ENCODE results near the gene ZNF491.
"Not testable (repeated sequence)": the region's sequence is repeated elsewhere in the genome, so short reads cannot be mapped to it uniquely, and the experiment has no call there.

Gene ZNF491

GRCh38 chr19:11767633-11768133, 30.6 kb upstream of the ZNF491 start:
- H3K27me3 ChIP-seq (ENCODE audit: control insufficient read depth in 1 of 2, insufficient read depth in 2 of 2, low read length in 2 of 2), result no peaks in the 10 kb centered on the region
- H3K27ac ChIP-seq (ENCODE audit: low read depth, low read length), result peak overlapping the region; percentile 80
- peak overlapping the region; percentile 73 to 89 for H3K4me3 ChIP-seq (ENCODE audit: low read depth in 1 of 2, low read length in 2 of 2)
- peaks cover 5 to 11% of the 10 kb centered on the region in 2 donors for H3K4me1 ChIP-seq (ENCODE audit: control insufficient read depth in 1 of 2, insufficient read depth in 2 of 2, low read length in 2 of 2)
- H3K9me3 ChIP-seq (ENCODE audit: control insufficient read depth in 1 of 2, low read length in 2 of 2), result peaks cover 4 to 7% of the 10 kb centered on the region in 2 donors
- peak overlapping the region; percentile 71 to 88 for H3K9ac ChIP-seq (ENCODE audit: low read depth in 1 of 2, low read length in 2 of 2)
- no peaks in the 10 kb centered on the region for H3K36me3 ChIP-seq (ENCODE audit: control insufficient read depth in 1 of 2, insufficient read depth in 2 of 2, low read length in 2 of 2)

DNA sequence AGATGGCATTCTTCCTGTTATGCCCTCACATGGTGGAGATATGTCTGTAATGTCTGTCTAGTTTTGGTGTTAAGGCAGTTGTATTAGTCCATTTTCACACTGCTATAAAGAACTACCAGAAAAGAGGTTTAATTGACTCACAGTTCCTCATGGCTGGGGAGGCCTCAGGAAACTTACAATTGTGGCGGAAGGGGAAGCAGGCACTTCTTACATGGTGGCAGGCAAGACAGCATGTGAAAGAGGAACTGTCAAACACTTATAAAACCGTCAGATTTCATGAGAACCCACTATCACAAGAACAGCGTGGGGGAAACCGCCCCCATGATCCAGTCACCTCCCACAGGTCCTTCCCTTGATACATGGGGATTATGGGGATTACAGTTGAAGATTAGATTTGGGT, 28.3 kb upstream of the ZNF491 start:
- Histone ChIP-seq H3K4me1 (ENCODE audit: control insufficient read depth in 1 of 2, insufficient read depth in 2 of 2, low read length in 2 of 2) (peaks cover 5 to 11% of the 10 kb centered on the region in 2 donors), H3K9ac (ENCODE audit: low read depth in 1 of 2, low read length in 2 of 2) (no peak overlapping the region), H3K27me3 (ENCODE audit: control insufficient read depth in 1 of 2, insufficient read depth in 2 of 2, low read length in 2 of 2) (no peaks in the 10 kb centered on the region), H3K36me3 (ENCODE audit: control insufficient read depth in 1 of 2, insufficient read depth in 2 of 2, low read length in 2 of 2) (no peaks in the 10 kb centered on the region), H3K9me3 (ENCODE audit: control insufficient read depth in 1 of 2, low read length in 2 of 2) (peaks cover 9 to 12% of the 10 kb centered on the region in 2 donors), H3K4me3 (ENCODE audit: low read depth in 1 of 2, low read length in 2 of 2) (no peak overlapping the region), H3K27ac (ENCODE audit: low read depth, low read length) (no peak overlapping the region)

- H3K27me3 ChIP-seq (ENCODE audit: control insufficient read depth in 1 of 2, insufficient read depth in 2 of 2, low read length in 2 of 2); H3K9ac ChIP-seq (ENCODE audit: low read depth in 1 of 2, low read length in 2 of 2); H3K27ac ChIP-seq (ENCODE audit: low read depth, low read length); H3K4me1 ChIP-seq (ENCODE audit: control insufficient read depth in 1 of 2, insufficient read depth in 2 of 2, low read length in 2 of 2); H3K36me3 ChIP-seq (ENCODE audit: control insufficient read depth in 1 of 2, insufficient read depth in 2 of 2, low read length in 2 of 2); H3K4me3 ChIP-seq (ENCODE audit: low read depth in 1 of 2, low read length in 2 of 2): not testable (repeated sequence)
- H3K9me3 ChIP-seq (ENCODE audit: control insufficient read depth in 1 of 2, low read length in 2 of 2), result peaks cover 20 to 21% of the 10 kb centered on the region in 2 donors
These were observed 26.8 kb upstream of the ZNF491 start for GRCh38 chr19:11771520-11771919.

DNA sequence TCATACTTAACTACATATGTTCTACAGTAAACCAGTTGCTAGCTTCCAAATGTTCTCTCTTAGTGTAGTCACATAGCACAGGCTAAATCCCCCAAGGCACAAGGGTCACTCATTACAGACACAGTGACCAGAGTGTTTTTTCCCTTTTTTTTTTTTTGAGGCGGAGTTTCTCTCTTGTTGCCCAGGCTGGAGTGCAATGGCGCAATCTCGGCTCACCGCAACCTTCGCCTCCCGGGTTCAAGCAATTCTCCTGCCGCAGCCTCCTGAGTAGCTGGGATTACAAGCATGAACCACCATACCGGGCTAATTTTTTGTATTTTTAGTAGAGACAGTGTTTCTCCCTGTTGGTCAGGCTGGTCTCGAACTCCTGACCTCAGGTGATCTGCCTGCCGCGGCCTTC, 21.7 kb upstream of the ZNF491 start:
- not testable (repeated sequence) for H3K9ac ChIP-seq (ENCODE audit: low read depth in 1 of 2, low read length in 2 of 2); H3K27me3 ChIP-seq (ENCODE audit: control insufficient read depth in 1 of 2, insufficient read depth in 2 of 2, low read length in 2 of 2); H3K4me3 ChIP-seq (ENCODE audit: low read depth in 1 of 2, low read length in 2 of 2); H3K4me1 ChIP-seq (ENCODE audit: control insufficient read depth in 1 of 2, insufficient read depth in 2 of 2, low read length in 2 of 2); H3K27ac ChIP-seq (ENCODE audit: low read depth, low read length)
- H3K36me3 ChIP-seq (ENCODE audit: control insufficient read depth in 1 of 2, insufficient read depth in 2 of 2, low read length in 2 of 2), result peaks cover 36 to 41% of the 10 kb centered on the region in 2 donors
- peaks cover 52 to 54% of the 10 kb centered on the region in 2 donors for H3K9me3 ChIP-seq (ENCODE audit: control insufficient read depth in 1 of 2, low read length in 2 of 2)

DNA sequence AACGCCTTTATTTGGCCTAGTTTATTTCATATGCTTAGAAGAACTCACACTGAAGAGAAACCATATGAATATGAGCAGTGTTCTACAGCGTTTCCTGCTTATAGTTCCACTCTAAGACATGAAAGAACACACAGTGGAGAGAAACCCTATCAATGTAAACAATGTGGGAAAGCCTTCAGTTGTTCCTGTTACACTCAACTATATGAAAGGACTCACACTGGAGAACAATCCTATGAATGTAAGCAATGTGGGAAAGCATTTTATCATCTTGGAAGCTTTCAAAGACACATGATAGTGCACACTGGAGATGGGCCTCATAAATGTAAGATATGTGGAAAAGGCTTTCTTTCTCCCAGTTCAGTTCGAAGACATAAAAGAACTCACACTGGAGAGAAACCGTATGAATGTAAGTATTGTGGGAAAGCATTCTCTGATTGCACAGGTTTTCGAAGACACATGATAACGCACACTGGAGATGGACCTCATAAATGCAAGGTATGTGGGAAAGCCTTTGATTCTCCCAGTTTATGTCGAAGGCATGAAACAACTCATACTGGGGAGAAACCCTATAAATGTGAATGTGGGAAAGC, 17.8 kb upstream of the ZNF491 start:
- Histone ChIP-seq H3K4me1 (ENCODE audit: control insufficient read depth in 1 of 2, insufficient read depth in 2 of 2, low read length in 2 of 2) (no peaks in the 10 kb centered on the region), H3K27me3 (ENCODE audit: control insufficient read depth in 1 of 2, insufficient read depth in 2 of 2, low read length in 2 of 2) (no peaks in the 10 kb centered on the region), H3K4me3 (ENCODE audit: low read depth in 1 of 2, low read length in 2 of 2) (peak overlapping the region in 1 of 2 donors; percentile 16), H3K36me3 (ENCODE audit: control insufficient read depth in 1 of 2, insufficient read depth in 2 of 2, low read length in 2 of 2) (peaks cover 40 to 48% of the 10 kb centered on the region in 2 donors), H3K27ac (ENCODE audit: low read depth, low read length) (no peak overlapping the region), H3K9me3 (ENCODE audit: control insufficient read depth in 1 of 2, low read length in 2 of 2) (peaks cover 57 to 77% of the 10 kb centered on the region in 2 donors), H3K9ac (ENCODE audit: low read depth in 1 of 2, low read length in 2 of 2) (no peak overlapping the region)

GRCh38 chr19:11781295-11782057, 16.8 kb upstream of the ZNF491 start:
- peak overlapping the region; percentile 1 to 47 for H3K4me3 ChIP-seq (ENCODE audit: low read depth in 1 of 2, low read length in 2 of 2)
- peaks cover 55 to 77% of the 10 kb centered on the region in 2 donors for H3K9me3 ChIP-seq (ENCODE audit: control insufficient read depth in 1 of 2, low read length in 2 of 2)
- peaks cover 40 to 48% of the 10 kb centered on the region in 2 donors for H3K36me3 ChIP-seq (ENCODE audit: control insufficient read depth in 1 of 2, insufficient read depth in 2 of 2, low read length in 2 of 2)
- H3K9ac ChIP-seq (ENCODE audit: low read depth in 1 of 2, low read length in 2 of 2), result no peak overlapping the region
- H3K4me1 ChIP-seq (ENCODE audit: control insufficient read depth in 1 of 2, insufficient read depth in 2 of 2, low read length in 2 of 2), result no peaks in the 10 kb centered on the region
- H3K27me3 ChIP-seq (ENCODE audit: control insufficient read depth in 1 of 2, insufficient read depth in 2 of 2, low read length in 2 of 2), result no peaks in the 10 kb centered on the region
- H3K27ac ChIP-seq (ENCODE audit: low read depth, low read length), result no peak overlapping the region

DNA sequence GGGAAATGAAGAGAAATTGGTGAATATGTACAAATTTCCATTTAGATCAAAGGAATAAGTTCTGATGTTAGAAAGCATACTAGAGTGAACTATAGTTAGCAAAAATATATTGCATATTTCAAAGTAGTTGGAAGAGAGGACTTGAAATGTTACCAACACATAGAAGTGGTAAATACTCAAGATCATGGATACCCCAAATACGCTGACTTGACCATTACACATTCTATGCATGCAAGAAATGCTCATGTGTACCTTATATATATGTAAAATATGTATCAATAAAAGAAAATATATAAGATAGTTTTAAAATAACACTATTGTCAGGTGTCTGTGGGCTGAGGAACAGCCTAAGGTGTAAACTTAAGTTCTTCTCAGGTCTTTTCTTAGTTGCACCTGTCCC, 14.6 kb upstream of the ZNF491 start:
- H3K9ac ChIP-seq (ENCODE audit: low read depth in 1 of 2, low read length in 2 of 2), result no peak overlapping the region
- no peak overlapping the region for H3K4me3 ChIP-seq (ENCODE audit: low read depth in 1 of 2, low read length in 2 of 2)
- H3K36me3 ChIP-seq (ENCODE audit: control insufficient read depth in 1 of 2, insufficient read depth in 2 of 2, low read length in 2 of 2), result peaks cover 27 to 30% of the 10 kb centered on the region in 2 donors
- H3K27me3 ChIP-seq (ENCODE audit: control insufficient read depth in 1 of 2, insufficient read depth in 2 of 2, low read length in 2 of 2), result no peaks in the 10 kb centered on the region
- no peaks in the 10 kb centered on the region for H3K4me1 ChIP-seq (ENCODE audit: control insufficient read depth in 1 of 2, insufficient read depth in 2 of 2, low read length in 2 of 2)
- no peak overlapping the region for H3K27ac ChIP-seq (ENCODE audit: low read depth, low read length)
- H3K9me3 ChIP-seq (ENCODE audit: control insufficient read depth in 1 of 2, low read length in 2 of 2), result peaks cover 55 to 81% of the 10 kb centered on the region in 2 donors

DNA sequence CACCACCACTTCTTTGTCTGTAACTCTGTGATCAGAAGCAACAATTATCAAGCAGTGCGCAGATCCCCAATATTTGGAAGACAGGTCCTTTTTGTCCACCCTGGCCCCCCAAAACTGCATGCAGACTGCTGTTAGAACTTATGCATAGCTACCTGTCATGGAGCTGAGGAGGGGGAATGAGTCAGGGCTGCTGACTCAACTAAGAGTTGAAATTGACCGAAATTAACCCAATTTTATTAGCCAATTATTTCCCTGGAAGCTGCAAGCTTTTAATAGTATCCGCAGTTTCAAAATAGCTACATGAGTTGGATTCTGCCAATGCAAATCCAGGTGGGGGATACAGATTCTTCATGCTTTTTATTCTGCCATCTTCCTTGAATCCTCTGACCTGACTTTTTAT, 14.0 kb upstream of the ZNF491 start:
- H3K27ac ChIP-seq (ENCODE audit: low read depth, low read length), result no peak overlapping the region
- no peaks in the 10 kb centered on the region for H3K4me1 ChIP-seq (ENCODE audit: control insufficient read depth in 1 of 2, insufficient read depth in 2 of 2, low read length in 2 of 2)
- no peaks in the 10 kb centered on the region for H3K27me3 ChIP-seq (ENCODE audit: control insufficient read depth in 1 of 2, insufficient read depth in 2 of 2, low read length in 2 of 2)
- H3K4me3 ChIP-seq (ENCODE audit: low read depth in 1 of 2, low read length in 2 of 2), result no peak overlapping the region
- H3K9me3 ChIP-seq (ENCODE audit: control insufficient read depth in 1 of 2, low read length in 2 of 2), result peaks cover 54 to 84% of the 10 kb centered on the region in 2 donors
- peaks cover 23 to 27% of the 10 kb centered on the region in 2 donors for H3K36me3 ChIP-seq (ENCODE audit: control insufficient read depth in 1 of 2, insufficient read depth in 2 of 2, low read length in 2 of 2)
- H3K9ac ChIP-seq (ENCODE audit: low read depth in 1 of 2, low read length in 2 of 2), result no peak overlapping the region

DNA sequence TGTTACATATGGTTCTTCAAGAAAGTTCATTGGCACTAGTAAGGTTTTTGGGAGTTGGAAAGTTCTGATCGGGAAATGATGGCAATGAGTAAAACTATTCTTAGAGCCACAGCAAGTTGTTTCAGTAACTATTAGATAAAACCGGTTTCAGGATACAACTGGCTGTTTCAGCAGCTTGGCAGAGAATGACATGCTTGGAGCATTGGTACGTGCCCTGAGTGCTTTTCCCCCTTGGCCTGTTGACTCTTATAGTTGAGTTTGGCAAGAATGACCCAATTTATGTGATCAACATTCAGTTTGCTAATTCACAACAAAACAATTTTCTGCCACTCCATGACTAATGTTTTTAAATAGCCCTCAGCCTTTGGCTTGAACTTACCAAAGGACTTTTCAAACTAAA, 10.8 kb upstream of the ZNF491 start:
- Histone ChIP-seq H3K9me3 (ENCODE audit: control insufficient read depth in 1 of 2, low read length in 2 of 2) (peaks cover 33 to 61% of the 10 kb centered on the region in 2 donors), H3K27ac (ENCODE audit: low read depth, low read length) (no peak overlapping the region), H3K27me3 (ENCODE audit: control insufficient read depth in 1 of 2, insufficient read depth in 2 of 2, low read length in 2 of 2) (no peaks in the 10 kb centered on the region), H3K4me3 (ENCODE audit: low read depth in 1 of 2, low read length in 2 of 2) (no peak overlapping the region), H3K9ac (ENCODE audit: low read depth in 1 of 2, low read length in 2 of 2) (no peak overlapping the region), H3K36me3 (ENCODE audit: control insufficient read depth in 1 of 2, insufficient read depth in 2 of 2, low read length in 2 of 2) (peaks cover 3% of the 10 kb centered on the region in 2 donors), H3K4me1 (ENCODE audit: control insufficient read depth in 1 of 2, insufficient read depth in 2 of 2, low read length in 2 of 2) (no peaks in the 10 kb centered on the region)

DNA sequence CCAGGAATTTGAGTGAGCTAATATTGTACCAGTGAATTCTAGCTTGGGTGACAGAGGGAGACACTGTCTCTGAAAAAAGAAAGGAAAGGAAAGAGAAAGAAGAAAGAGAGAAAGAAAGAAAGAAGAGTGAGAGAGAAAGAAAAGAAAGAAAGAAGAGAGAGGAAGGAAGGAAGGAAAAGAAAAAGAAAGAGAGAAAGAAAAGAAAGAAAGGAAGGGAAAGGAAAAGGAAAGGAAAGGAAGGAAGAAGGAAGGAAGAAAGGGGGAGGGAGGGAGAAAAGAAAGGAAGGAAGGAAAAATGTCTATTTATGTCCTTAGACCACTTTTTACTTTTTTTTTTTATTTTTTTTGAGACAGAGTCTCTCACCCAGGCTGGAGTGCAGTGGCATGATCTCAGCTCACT, 5.4 kb upstream of the ZNF491 start:
- Histone ChIP-seq H3K36me3 (ENCODE audit: control insufficient read depth in 1 of 2, insufficient read depth in 2 of 2, low read length in 2 of 2) (no peaks in the 10 kb centered on the region), H3K4me1 (ENCODE audit: control insufficient read depth in 1 of 2, insufficient read depth in 2 of 2, low read length in 2 of 2) (peaks cover 6 to 9% of the 10 kb centered on the region in 2 donors), H3K9me3 (ENCODE audit: control insufficient read depth in 1 of 2, low read length in 2 of 2) (peaks cover 9 to 19% of the 10 kb centered on the region in 2 donors), H3K9ac (ENCODE audit: low read depth in 1 of 2, low read length in 2 of 2) (no peak overlapping the region), H3K27ac (ENCODE audit: low read depth, low read length) (no peak overlapping the region), H3K27me3 (ENCODE audit: control insufficient read depth in 1 of 2, insufficient read depth in 2 of 2, low read length in 2 of 2) (no peaks in the 10 kb centered on the region), H3K4me3 (ENCODE audit: low read depth in 1 of 2, low read length in 2 of 2) (no peak overlapping the region)
